Parietal lobe (tissue), 1 donor: ENCODE data around the gene ISM1. TPM values are rescaled to one million over a fixed set of nuclear protein-coding genes. Genes with fewer than 3 reads are reported as not detected.

ENCODE experiments used
- total RNA-seq: library from RNA; depleted of rRNA; stranded (reverse); fragments of >200 nt; gene quantifications from one replicate; pipeline ENCODE4 v1.2.3, GENCODE V29; 2014

Gene ISM1
- 0.63 TPM for total RNA-seq

DNA sequence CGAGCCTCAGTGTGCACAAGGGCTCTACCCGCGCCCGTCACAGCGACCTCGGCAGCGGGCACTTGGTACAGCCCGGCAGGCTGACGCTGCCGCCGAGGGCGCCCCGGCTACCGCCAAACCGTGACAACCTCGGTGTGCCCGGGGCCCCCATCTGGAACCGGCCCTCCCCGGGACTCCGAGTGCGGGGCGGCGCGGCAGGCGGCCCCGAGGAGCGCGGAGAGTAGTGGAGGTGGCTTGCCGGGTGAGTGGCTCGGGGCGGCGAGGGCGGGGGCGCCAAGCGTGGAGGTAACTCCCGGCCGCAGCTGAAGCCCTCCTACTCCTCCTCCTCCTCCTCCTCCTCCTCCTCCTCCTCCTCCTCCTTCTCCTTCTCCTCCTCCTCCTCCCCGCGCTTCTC lies at the start of gene ISM1:
ISM1 (plus strand) TSS at position 371 of the 394 bp plus-strand sequence. CDS start 503 bp downstream, outside the sequence.

Other genes starting within 250 kb of the ISM1 start
- 0.63 TPM for gene SPTLC3, start 212.3 kb upstream of the ISM1 start, total RNA-seq